IMR-90 (cell line): ENCODE results near the gene TULP4. TPM values are rescaled to one million over a fixed set of nuclear protein-coding genes. Genes with fewer than 3 reads are reported as not detected.

Source experiments
- ATAC-seq: fragments of 200-7000 bp; cut with Tn5 transposase; 2 replicates; pipeline ENCODE4 v1.9.1; 2020; ENCODE audit warnings: low read depth, mild to moderate bottlenecking, moderate library complexity
- BruUV-seq: library from RNA; stranded (reverse); fragments of 400-500 nt; replicated peaks from 2 replicates; lab custom pipeline; 2021; lab: Mats Ljungman, UMichigan
- CTCF ChIA-PET: fragments of 300-600 bp; formaldehyde crosslinking; extraction: SDS; loops from one replicate; lab custom pipeline; 2021; ENCODE audit warnings: antibody characterized with exemption; lab: Yijun Ruan, JAX
- POLR2A ChIA-PET: fragments of 300-600 bp; sonication (Branson Sonifier 250); formaldehyde crosslinking; loops from one replicate; lab custom pipeline; 2022; ENCODE audit warnings: antibody characterized with exemption; ENCODE audit not compliant: unreplicated experiment; lab: Charles Lee
- DNase-seq: peaks from one replicate; pipeline ENCODE4 v3.0.0; 2013
- H2AFZ ChIP-seq: replicated peaks from 2 replicates; pipeline ENCODE3; 2013; ENCODE audit warnings: low read length, mild to moderate bottlenecking; ENCODE audit not compliant: poor library complexity
- H2AK5ac ChIP-seq: 2 replicates; pipeline ENCODE4 v1.6.1; 2013; ENCODE audit warnings: low read depth, low read length, inconsistent platforms
- H2AK9ac ChIP-seq: replicated peaks from 2 replicates; pipeline ENCODE3; 2013; ENCODE audit warnings: mild to moderate bottlenecking, low read depth, low read length, moderate library complexity; ENCODE audit not compliant: poor library complexity
- H2BK120ac ChIP-seq: 2 replicates; pipeline ENCODE4 v1.6.1; 2013; ENCODE audit warnings: low read depth, low read length, inconsistent platforms
- H2BK15ac ChIP-seq: 3 replicates; pipeline ENCODE4 v1.6.1; 2013; ENCODE audit warnings: low read depth, low read length, inconsistent platforms
- H2BK20ac ChIP-seq: 2 replicates; pipeline ENCODE4 v1.6.1; 2013; ENCODE audit warnings: low read depth, mild to moderate bottlenecking, inconsistent platforms, low read length, moderate library complexity
- H2BK5ac ChIP-seq: 2 replicates; pipeline ENCODE4 v1.6.1; 2013; ENCODE audit warnings: mild to moderate bottlenecking, low read depth, low read length, inconsistent platforms; ENCODE audit not compliant: poor library complexity, severe bottlenecking
- H3K14ac ChIP-seq: replicated peaks from 2 replicates; pipeline ENCODE4 v1.6.1; 2013; ENCODE audit warnings: low read depth, low read length, inconsistent platforms
- H3K18ac ChIP-seq: 2 replicates; pipeline ENCODE4 v1.6.1; 2013; ENCODE audit warnings: low read depth, low read length, control low read depth
- H3K23ac ChIP-seq: 2 replicates; pipeline ENCODE4 v1.6.1; 2013; ENCODE audit warnings: low read depth, low read length, inconsistent platforms
- H3K27ac ChIP-seq: 2 replicates; pipeline ENCODE4 v1.5.1; 2013; ENCODE audit warnings: mild to moderate bottlenecking, control low read depth, low read length; ENCODE audit not compliant: insufficient read depth
- H3K27me3 ChIP-seq: 2 replicates; pipeline ENCODE4 v1.6.1; 2013; ENCODE audit warnings: low read length; ENCODE audit not compliant: control insufficient read depth, insufficient read depth
- H3K36me3 ChIP-seq: 2 replicates; pipeline ENCODE4 v1.6.1; 2013; ENCODE audit warnings: low read length, mixed read lengths; ENCODE audit not compliant: control insufficient read depth, insufficient read depth
- H3K4ac ChIP-seq: 2 replicates; pipeline ENCODE4 v1.6.1; 2013; ENCODE audit warnings: low read depth, low read length, inconsistent platforms
- H3K4me1 ChIP-seq: 2 replicates; pipeline ENCODE4 v1.6.1; 2013; ENCODE audit warnings: low read length, mixed read lengths; ENCODE audit not compliant: control insufficient read depth, insufficient read depth
- H3K4me2 ChIP-seq: 2 replicates; pipeline ENCODE4 v1.6.1; 2013; ENCODE audit warnings: low read depth, mild to moderate bottlenecking, control low read depth, low read length, moderate library complexity
- H3K4me3 ChIP-seq: 2 replicates; pipeline ENCODE4 v1.5.1; 2013; ENCODE audit warnings: low read depth, mild to moderate bottlenecking, control low read depth, low read length, moderate library complexity; ENCODE audit not compliant: insufficient read depth
- H3K56ac ChIP-seq: 2 replicates; pipeline ENCODE4 v1.6.1; 2013; ENCODE audit warnings: low read length, inconsistent platforms; ENCODE audit not compliant: insufficient read depth; ENCODE audit errors: extremely low read depth
- H3K79me1 ChIP-seq, 2 experiments: 2 replicates each; pipeline ENCODE4 v1.6.1; 2013; ENCODE audit warnings: low read length in 2 of 2, inconsistent platforms in 1 of 2, low read depth in 1 of 2
- H3K9ac ChIP-seq: 2 replicates; pipeline ENCODE4 v1.6.1; 2013; ENCODE audit warnings: low read depth, low read length, control low read depth
- H3K9me1 ChIP-seq: 2 replicates; pipeline ENCODE4 v1.6.1; 2013; ENCODE audit warnings: low read length, inconsistent platforms; ENCODE audit not compliant: insufficient read depth
- H3K9me3 ChIP-seq: 2 replicates; pipeline ENCODE4 v1.6.1; 2013; ENCODE audit warnings: low read length; ENCODE audit not compliant: control insufficient read depth, insufficient read depth
- H4K20me1 ChIP-seq: 2 replicates; pipeline ENCODE4 v1.6.1; 2013; ENCODE audit warnings: low read length, inconsistent platforms; ENCODE audit not compliant: insufficient read depth
- H4K5ac ChIP-seq: 2 replicates; pipeline ENCODE4 v1.6.1; 2013; ENCODE audit warnings: mild to moderate bottlenecking, low read depth, low read length, control low read depth
- H4K8ac ChIP-seq, 2 experiments: 2 replicates each; pipeline ENCODE4 v1.6.1; 2013; ENCODE audit warnings: low read depth in 2 of 2, low read length in 2 of 2, control low read depth in 1 of 2, inconsistent platforms in 1 of 2
- H4K91ac ChIP-seq: 2 replicates; pipeline ENCODE4 v1.6.1; 2013; ENCODE audit warnings: low read depth, low read length, inconsistent platforms; ENCODE audit not compliant: insufficient read depth
- CTCF ChIP-seq: conservative IDR thresholded peaks from 2 replicates; pipeline ENCODE4 v1.5.1; 2012; ENCODE audit warnings: mild to moderate bottlenecking, low read depth, low read length, improper control_type of control experiment
- MAFK ChIP-seq: IDR thresholded peaks from 2 replicates; pipeline ENCODE4 v1.6.1; 2012; ENCODE audit warnings: low read depth, low read length, improper control_type of control experiment
- MAZ ChIP-seq: IDR thresholded peaks from 2 replicates; pipeline ENCODE4 v1.6.1; 2012; ENCODE audit warnings: low read depth, mild to moderate bottlenecking, low read length, improper control_type of control experiment, moderate library complexity, borderline replicate concordance
- RAD21 ChIP-seq: IDR thresholded peaks from 2 replicates; pipeline ENCODE4 v1.6.1; 2012; ENCODE audit warnings: low read length, improper control_type of control experiment
- RCOR1 ChIP-seq: IDR thresholded peaks from 2 replicates; pipeline ENCODE4 v1.6.1; 2012; ENCODE audit warnings: mild to moderate bottlenecking, low read length, improper control_type of control experiment; ENCODE audit not compliant: insufficient replicate concordance
- USF2 ChIP-seq: fragments of 150-350 bp; IDR thresholded peaks from 2 replicates; pipeline ENCODE4 v1.6.1; 2017; ENCODE audit warnings: mild to moderate bottlenecking, antibody characterized with exemption, low read length, low read depth
- WGBS, 2 experiments: methylation state at CpG; one replicate each; pipeline versions ENCODE4 v1.1.5 to v1.1.7; 2013; ENCODE audit warnings: missing lambda C conversion rate in 2 of 2; ENCODE audit not compliant: insufficient read length in 1 of 2; ENCODE audit errors: extremely low coverage in 2 of 2; 5-methylcytosine and 5-hydroxymethylcytosine counted together
- dilution Hi-C: fragments of 300-500 bp; cut with HindIII; formaldehyde crosslinking; loops from one replicate; pipeline ENCODE4 v1.14.3; 2018; ENCODE audit warnings: low sequenced_read_pairs; ENCODE audit not compliant: unreplicated experiment
- in situ Hi-C: fragments of 300-500 bp; cut with MboI; formaldehyde crosslinking; loops from 3 replicates; pipeline ENCODE4 v1.14.3; 2019; ENCODE audit warnings: low sequenced_read_pairs, inconsistent platforms, mixed read lengths
- intact Hi-C: fragments of 100-400 bp; cut with micrococcal nuclease; formaldehyde crosslinking; loops from 2 replicates; pipeline ENCODE4 v1.10.0; 2022
- polyA plus RNA-seq, 3 experiments: library from polyadenylated mRNA; depleted of rRNA; stranded (reverse); fragments of >200 nt; gene quantifications; 2 replicates each; pipeline ENCODE4 v1.2.3, GENCODE V29; 2012; ENCODE audit warnings: low replicate concordance in 1 of 3
- total RNA-seq: library from RNA; depleted of rRNA; stranded (reverse); fragments of >200 nt; gene quantifications from 2 replicates; pipeline ENCODE4 v1.2.3, GENCODE V29; 2012

TULP4 gene
- total and polyA plus RNA-seq, 2 of the 4 experiments (the other 2 are of a cell fraction) = 8.1 to 30.6 TPM

- no peak overlapping the region for H4K5ac ChIP-seq
- no peaks in the 10 kb centered on the region for H3K27me3 ChIP-seq
- in situ Hi-C loops (no loop called here), intact Hi-C loops (no loop called here), dilution Hi-C loops (no loop called here)
- no peak overlapping the region for H2BK5ac ChIP-seq
- ATAC-seq (no peak), DNase-seq (no peak)
- no peaks in the 10 kb centered on the region for H4K20me1 ChIP-seq
- no peaks in the 10 kb centered on the region for H3K9me3 ChIP-seq
- no peak overlapping the region for H2AFZ ChIP-seq
- WGBS, 2 experiments = 92% methylated on average over 2 of the region's 8 CpGs; no CpG with 5 or more reads in 1 of the 2 experiments
- H2BK20ac ChIP-seq = no peak overlapping the region
- H4K91ac ChIP-seq = no peak overlapping the region
- H3K23ac ChIP-seq = no peak overlapping the region
- no peak overlapping the region for H3K4me2 ChIP-seq
- no peak overlapping the region for H3K56ac ChIP-seq
- H4K8ac ChIP-seq = no peak overlapping the region
- POLR2A ChIA-PET = no interaction called here
- H3K9me1 ChIP-seq = peaks cover 9% of the 10 kb centered on the region; the same call in 1 of the 2 replicates
- peaks cover 8% of the 10 kb centered on the region for H3K4me1 ChIP-seq
- no peak overlapping the region for H3K4me3 ChIP-seq
- no peak for TF ChIP-seq CTCF
- no peak for TF ChIP-seq USF2
- TF ChIP-seq MAFK = no peak
- TF ChIP-seq RCOR1 = no peak
- no peak for TF ChIP-seq MAZ
- no peak for TF ChIP-seq RAD21
- no peak overlapping the region for H2BK120ac ChIP-seq
- BruUV-seq = no TSS peak
- no peak overlapping the region for H3K4ac ChIP-seq
- H2AK5ac ChIP-seq = no peak overlapping the region
- no peak overlapping the region for H3K14ac ChIP-seq
- H2AK9ac ChIP-seq = no peak overlapping the region
- CTCF ChIA-PET = no interaction called here
- H3K18ac ChIP-seq = no peak overlapping the region
- H3K79me1 ChIP-seq = peaks cover 5 to 45% of the 10 kb centered on the region in 2 experiments; a peak in 3 of 4 replicates
- peaks cover 4% of the 10 kb centered on the region for H3K36me3 ChIP-seq
- no peak overlapping the region for H2BK15ac ChIP-seq
- no peak overlapping the region for H3K27ac ChIP-seq
- H3K9ac ChIP-seq = no peak overlapping the region
Observed at GRCh38 chr6:158410784-158411183, 98.5 kb downstream of the TULP4 start.
